ENCODE measurements around the gene STX1B. TPM values are rescaled to one million over a fixed set of nuclear protein-coding genes. Genes with fewer than 3 reads are reported as not detected.

STX1B gene
- total RNA-seq, 1 donor from 2014 or later = 11.0 TPM

DNA sequence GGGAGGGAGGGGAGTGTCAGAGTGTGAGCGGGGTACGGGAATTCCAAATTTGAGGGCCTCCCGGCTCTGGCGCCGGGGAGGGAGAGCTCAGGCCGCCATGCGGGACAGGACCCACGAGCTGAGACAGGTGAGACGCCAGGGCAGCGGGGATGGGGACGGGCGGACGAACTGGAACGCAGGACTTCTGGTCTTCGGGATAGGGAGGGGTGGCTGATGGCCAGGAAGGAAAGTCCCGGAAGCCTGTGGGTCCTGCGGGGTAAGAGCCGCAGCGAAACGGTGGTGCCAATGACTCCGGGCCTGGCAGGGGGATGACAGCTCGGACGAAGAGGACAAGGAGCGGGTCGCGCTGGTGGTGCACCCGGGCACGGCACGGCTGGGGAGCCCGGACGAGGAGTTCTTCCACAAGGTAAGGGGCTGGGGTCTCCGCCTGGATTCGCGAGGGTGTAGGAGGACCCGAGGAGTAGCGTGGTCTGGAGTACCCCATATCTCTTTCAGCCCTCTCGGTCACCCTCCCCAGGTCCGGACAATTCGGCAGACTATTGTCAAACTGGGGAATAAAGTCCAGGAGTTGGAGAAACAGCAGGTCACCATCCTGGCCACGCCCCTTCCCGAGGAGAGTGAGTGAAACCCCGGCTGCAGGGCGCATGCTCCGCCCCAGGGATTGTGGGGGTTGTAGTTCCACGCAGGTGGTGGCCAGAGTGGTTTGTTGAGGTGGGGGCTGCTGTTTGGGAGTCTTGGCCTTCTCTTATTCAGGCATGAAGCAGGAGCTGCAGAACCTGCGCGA lies 23.5 kb upstream of the STX1B start:
- Histone ChIP-seq H3K79me2 (ENCODE audit: insufficient read depth, low read length) (peaks cover 24% of the 10 kb centered on the region), H3K4me2 (ENCODE audit: low read length) (peak overlapping the region; percentile 95), H3K27me3 (ENCODE audit: insufficient read depth, low read length) (no peaks in the 10 kb centered on the region), H2AFZ (ENCODE audit: low read depth, low read length) (peak overlapping the region; percentile 73), H3K9ac (ENCODE audit: low read length) (peak overlapping the region; percentile 92), H3K36me3 (ENCODE audit: insufficient read depth, low read length) (peaks cover 3% of the 10 kb centered on the region), H4K20me1 (ENCODE audit: insufficient read depth, low read length) (peaks cover 19% of the 10 kb centered on the region), H3K4me1 (ENCODE audit: insufficient read depth, low read length) (peaks cover 12% of the 10 kb centered on the region), H3K27ac (ENCODE audit: low read depth, low read length) (peak overlapping the region; percentile 94), H3K4me3 (ENCODE audit: insufficient read depth, low read depth, low read length) (peak overlapping the region; percentile 93), H3K9me3 (ENCODE audit: insufficient read depth, low read depth, low read length) (no peaks in the 10 kb centered on the region)
- Mint-ChIP-seq H3K9me3 (ENCODE audit: unreplicated experiment) (no peaks in the 10 kb centered on the region), H3K36me3 (ENCODE audit: low read depth, unreplicated experiment) (peaks cover 11% of the 10 kb centered on the region), H3K4me1 (ENCODE audit: low read depth, unreplicated experiment) (peaks cover 18% of the 10 kb centered on the region), H3K4me3 (ENCODE audit: unreplicated experiment) (peak overlapping the region; percentile 94), H3K27me3 (ENCODE audit: low read depth, unreplicated experiment) (no peaks in the 10 kb centered on the region), H3K27ac (ENCODE audit: unreplicated experiment) (peak overlapping the region; percentile 95)
- no peak for TF ChIP-seq EZH2 (IDR thresholded peaks at IDR 0.05; ENCODE audit: insufficient read depth, low read length)
- TF ChIP-seq, protein P1, sequence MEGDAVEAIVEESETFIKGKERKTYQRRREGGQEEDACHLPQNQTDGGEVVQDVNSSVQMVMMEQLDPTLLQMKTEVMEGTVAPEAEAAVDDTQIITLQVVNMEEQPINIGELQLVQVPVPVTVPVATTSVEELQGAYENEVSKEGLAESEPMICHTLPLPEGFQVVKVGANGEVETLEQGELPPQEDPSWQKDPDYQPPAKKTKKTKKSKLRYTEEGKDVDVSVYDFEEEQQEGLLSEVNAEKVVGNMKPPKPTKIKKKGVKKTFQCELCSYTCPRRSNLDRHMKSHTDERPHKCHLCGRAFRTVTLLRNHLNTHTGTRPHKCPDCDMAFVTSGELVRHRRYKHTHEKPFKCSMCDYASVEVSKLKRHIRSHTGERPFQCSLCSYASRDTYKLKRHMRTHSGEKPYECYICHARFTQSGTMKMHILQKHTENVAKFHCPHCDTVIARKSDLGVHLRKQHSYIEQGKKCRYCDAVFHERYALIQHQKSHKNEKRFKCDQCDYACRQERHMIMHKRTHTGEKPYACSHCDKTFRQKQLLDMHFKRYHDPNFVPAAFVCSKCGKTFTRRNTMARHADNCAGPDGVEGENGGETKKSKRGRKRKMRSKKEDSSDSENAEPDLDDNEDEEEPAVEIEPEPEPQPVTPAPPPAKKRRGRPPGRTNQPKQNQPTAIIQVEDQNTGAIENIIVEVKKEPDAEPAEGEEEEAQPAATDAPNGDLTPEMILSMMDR (IDR thresholded peaks at IDR 0.05; ENCODE audit: insufficient read depth, low read depth, low read length) = no peak
- DNase-seq (ENCODE audit: low read depth) = peak; percentile 43
- FAIRE-seq = no peak

GRCh38 chr16:31032736-31033708 lies 22.6 kb upstream of the STX1B start, which contains the start of gene STX4:
TSS of gene STX4 (plus strand) at chr16:31033558. CDS start at chr16:31033806, 248 bp downstream.
- peaks cover 18% of the 10 kb centered on the region for H3K4me1 Mint-ChIP-seq (ENCODE audit: low read depth, unreplicated experiment)
- FAIRE-seq = peak; percentile 67
- peak within 1 kb of the TSS; percentile 92 for H3K9ac ChIP-seq (ENCODE audit: low read length)

More at GRCh38 chr16:31032736-31033708, 22.6 kb upstream of the STX1B start, which contains the start of gene STX4:
- no peaks in the 10 kb centered on the region for H3K27me3 ChIP-seq (ENCODE audit: insufficient read depth, low read length)
- Mint-ChIP-seq H3K4me3 (ENCODE audit: unreplicated experiment) (peak within 1 kb of the TSS; percentile 94), H3K27me3 (ENCODE audit: low read depth, unreplicated experiment) (no peaks in the 10 kb centered on the region), H3K9me3 (ENCODE audit: unreplicated experiment) (no peaks in the 10 kb centered on the region), H3K36me3 (ENCODE audit: low read depth, unreplicated experiment) (peaks cover 8% of the 10 kb centered on the region), H3K27ac (ENCODE audit: unreplicated experiment) (peak within 1 kb of the TSS; percentile 95)
- peaks cover 12% of the 10 kb centered on the region for H3K4me1 ChIP-seq (ENCODE audit: insufficient read depth, low read length)
- peak within 1 kb of the TSS; percentile 94 for H3K27ac ChIP-seq (ENCODE audit: low read depth, low read length)
- TF ChIP-seq EZH2 (IDR thresholded peaks at IDR 0.05; ENCODE audit: insufficient read depth, low read length) = no peak
- TF ChIP-seq, protein P1 (IDR thresholded peaks at IDR 0.05; ENCODE audit: insufficient read depth, low read depth, low read length) = no peak
- H3K4me3 ChIP-seq (ENCODE audit: insufficient read depth, low read depth, low read length) = peak within 1 kb of the TSS; percentile 93
- H4K20me1 ChIP-seq (ENCODE audit: insufficient read depth, low read length) = peaks cover 19% of the 10 kb centered on the region
- H3K36me3 ChIP-seq (ENCODE audit: insufficient read depth, low read length) = peaks cover 3% of the 10 kb centered on the region
- no peaks in the 10 kb centered on the region for H3K9me3 ChIP-seq (ENCODE audit: insufficient read depth, low read depth, low read length)
- peak within 1 kb of the TSS; percentile 95 for H3K4me2 ChIP-seq (ENCODE audit: low read length)
- peaks cover 24% of the 10 kb centered on the region for H3K79me2 ChIP-seq (ENCODE audit: insufficient read depth, low read length)
- peak; percentile 96 for DNase-seq (ENCODE audit: low read depth)
- H2AFZ ChIP-seq (ENCODE audit: low read depth, low read length) = peak within 1 kb of the TSS; percentile 93

All from astrocyte (in vitro differentiated cells and primary cell).